Thyroid gland (tissue), 4 donors: ENCODE measurements around the gene OR10H2.

Experiments
- CTCF ChIP-seq, 6 experiments: fragments of 200-600 bp in 3 of 6; fragments of 450-650 bp in 3 of 6; sonication (generic) in 3 of 6; IDR thresholded peaks; one replicate each; pipeline ENCODE4 v1.5.1; 2016 to 2019; ENCODE audit warnings: antibody characterized with exemption in 6 of 6, mild to moderate bottlenecking in 2 of 6, inconsistent platforms in 1 of 6, moderate library complexity in 1 of 6
- POLR2A ChIP-seq, 2 donors: fragments of 450-650 bp; IDR thresholded peaks; one replicate each; pipeline ENCODE4 v1.6.1; 2017; ENCODE audit warnings: antibody characterized with exemption in 2 of 2, mild to moderate bottlenecking in 2 of 2, moderate library complexity in 1 of 2

- TF ChIP-seq CTCF (IDR thresholded peaks at IDR 0.05): no peak
- TF ChIP-seq POLR2A (IDR thresholded peaks at IDR 0.05): no peak
These were observed 10.0 kb upstream of the OR10H2 start for GRCh38 chr19:15717809-15718208.
